Stomach smooth muscle (tissue), 2 donors: ENCODE results near the gene ANKRD2.

Experiments used
- H3K27ac ChIP-seq: one replicate; pipeline ENCODE4 v1.7.0; 2013; ENCODE audit warnings: mild to moderate bottlenecking, low read length, inconsistent platforms
- H3K27me3 ChIP-seq, 2 donors: one replicate each; pipeline ENCODE4 v1.7.0; 2013; ENCODE audit warnings: low read length in 2 of 2; ENCODE audit not compliant: insufficient read depth in 2 of 2, control insufficient read depth in 1 of 2
- H3K36me3 ChIP-seq, 2 donors: one replicate each; pipeline ENCODE4 v1.7.0; 2013; ENCODE audit warnings: low read length in 2 of 2; ENCODE audit not compliant: control insufficient read depth in 2 of 2, insufficient read depth in 2 of 2
- H3K4me1 ChIP-seq: one replicate; pipeline ENCODE4 v1.7.0; 2013; ENCODE audit warnings: low read length; ENCODE audit not compliant: control insufficient read depth, insufficient read depth
- H3K4me3 ChIP-seq, 2 donors: one replicate each; pipeline ENCODE4 v1.7.0; 2013; ENCODE audit warnings: low read length in 2 of 2
- H3K9ac ChIP-seq, 2 donors: one replicate each; pipeline ENCODE4 v1.7.0; 2013; ENCODE audit warnings: low read length in 2 of 2, mild to moderate bottlenecking in 1 of 2
- H3K9me3 ChIP-seq, 2 donors: one replicate each; pipeline ENCODE4 v1.7.0; 2013; ENCODE audit warnings: low read length in 2 of 2; ENCODE audit not compliant: control insufficient read depth in 2 of 2
- donor health status: healthy.
- donor health status: Pancreatic carcinoma.

ANKRD2 gene

DNA sequence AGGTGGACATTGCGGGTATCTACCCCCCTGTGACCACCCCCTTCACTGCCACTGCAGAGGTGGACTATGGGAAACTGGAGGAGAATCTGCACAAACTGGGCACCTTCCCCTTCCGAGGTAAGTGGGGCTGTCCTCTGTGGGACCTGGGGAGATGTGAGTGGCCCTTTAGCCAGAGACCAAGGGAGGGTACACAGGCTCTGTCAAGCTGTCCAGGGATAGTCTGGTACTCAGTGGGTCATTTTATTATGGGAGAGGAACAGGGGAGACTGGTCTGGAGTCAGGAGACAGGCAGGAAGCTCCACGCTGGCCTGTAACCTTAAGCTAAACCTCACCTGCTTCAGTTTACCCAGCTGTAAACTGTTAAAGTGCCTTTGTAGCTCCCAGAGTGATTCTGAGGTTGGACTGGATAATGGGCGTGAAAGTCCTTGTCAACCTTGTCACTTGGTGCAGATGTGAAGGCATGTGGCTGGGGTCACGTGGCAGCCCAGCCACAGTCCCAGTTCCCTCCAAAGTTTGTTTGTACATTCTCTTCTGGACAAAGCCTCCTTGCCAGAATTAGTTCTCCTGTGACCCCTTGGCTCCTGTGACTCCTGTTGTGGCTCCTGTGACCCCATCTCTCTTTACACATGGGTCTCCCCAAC, 12.3 kb downstream of the ANKRD2 start:
- Histone ChIP-seq H3K9me3 (no peaks in the 10 kb centered on the region), H3K9ac (no peak overlapping the region), H3K4me1 (no peaks in the 10 kb centered on the region), H3K27ac (no peak overlapping the region), H3K27me3 (no peaks in the 10 kb centered on the region), H3K4me3 (no peak overlapping the region), H3K36me3 (no peaks in the 10 kb centered on the region)

GRCh38 chr10:97585439-97585811, 12.8 kb downstream of the ANKRD2 start:
- Histone ChIP-seq H3K27me3 (no peaks in the 10 kb centered on the region), H3K36me3 (no peaks in the 10 kb centered on the region), H3K27ac (no peak overlapping the region), H3K9ac (no peak overlapping the region), H3K4me1 (no peaks in the 10 kb centered on the region), H3K4me3 (no peak overlapping the region), H3K9me3 (no peaks in the 10 kb centered on the region)

- Histone ChIP-seq H3K9me3 (no peaks in the 10 kb centered on the region), H3K27me3 (no peaks in the 10 kb centered on the region), H3K4me1 (no peaks in the 10 kb centered on the region), H3K4me3 (no peak overlapping the region), H3K36me3 (no peaks in the 10 kb centered on the region), H3K9ac (no peak overlapping the region), H3K27ac (no peak overlapping the region)
Measured at GRCh38 chr10:97587183-97587582, 14.6 kb downstream of the ANKRD2 start.

GRCh38 chr10:97589479-97589878, 16.9 kb downstream of the ANKRD2 start, which contains the start of gene C10orf62:
TSS of gene C10orf62 (plus strand) at chr10:97589721. CDS start at chr10:97589898, 177 bp downstream.
- H3K36me3 ChIP-seq, result no peaks in the 10 kb centered on the region
- H3K27me3 ChIP-seq, result no peaks in the 10 kb centered on the region
- H3K4me3 ChIP-seq, result no peak within 1 kb of the TSS
- H3K9me3 ChIP-seq, result no peaks in the 10 kb centered on the region
- H3K4me1 ChIP-seq, result no peaks in the 10 kb centered on the region
- H3K9ac ChIP-seq, result no peak within 1 kb of the TSS
- no peak within 1 kb of the TSS for H3K27ac ChIP-seq

- Histone ChIP-seq H3K9ac (no peak overlapping the region), H3K4me1 (no peaks in the 10 kb centered on the region), H3K27ac (no peak overlapping the region), H3K9me3 (no peaks in the 10 kb centered on the region), H3K4me3 (no peak overlapping the region), H3K36me3 (no peaks in the 10 kb centered on the region), H3K27me3 (no peaks in the 10 kb centered on the region)
Measured at GRCh38 chr10:97590082-97590747, 17.6 kb downstream of the ANKRD2 start.

DNA sequence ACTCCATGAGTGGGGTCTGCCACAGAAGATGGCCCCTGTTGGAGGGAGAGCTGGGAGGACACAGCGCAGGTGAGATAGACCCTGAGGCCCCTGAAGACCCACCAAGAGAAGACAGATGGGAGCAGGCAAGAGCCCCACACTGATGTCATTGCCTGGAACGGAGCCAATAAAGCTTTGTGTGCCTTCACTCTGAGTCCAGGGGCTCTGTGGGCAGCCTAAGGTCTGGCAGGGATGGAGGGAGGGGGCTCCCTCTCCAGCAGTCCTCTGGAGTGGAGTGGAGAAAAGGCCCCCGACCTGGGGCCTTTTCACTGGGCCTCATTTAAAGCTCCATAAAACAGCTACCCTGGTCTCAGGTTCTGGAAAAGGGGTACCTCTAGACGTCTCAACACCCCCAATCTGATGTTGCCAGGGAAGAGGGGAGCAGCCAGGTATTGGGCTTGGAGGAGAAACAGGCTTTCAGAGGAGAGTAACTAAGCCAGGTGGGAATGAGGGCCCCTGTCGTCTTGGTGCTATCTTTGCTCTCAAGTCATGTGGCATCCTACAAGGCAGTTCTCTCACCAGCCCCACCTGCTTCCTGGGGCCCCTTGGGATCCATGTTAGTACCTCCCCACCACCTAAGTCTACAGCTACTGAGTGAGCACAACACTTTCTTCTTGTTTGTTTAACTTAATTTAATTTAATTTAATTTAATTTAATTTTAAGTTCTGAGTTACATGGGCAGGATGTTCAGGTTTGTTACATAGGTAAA, 18.3 kb downstream of the ANKRD2 start:
- Histone ChIP-seq H3K4me3 (no peak overlapping the region), H3K27ac (no peak overlapping the region), H3K27me3 (no peaks in the 10 kb centered on the region), H3K9ac (no peak overlapping the region), H3K9me3 (no peaks in the 10 kb centered on the region), H3K4me1 (peaks cover 4% of the 10 kb centered on the region), H3K36me3 (no peaks in the 10 kb centered on the region)

- Histone ChIP-seq H3K36me3 (no peaks in the 10 kb centered on the region), H3K9me3 (no peaks in the 10 kb centered on the region), H3K4me1 (peaks cover 13% of the 10 kb centered on the region), H3K4me3 (no peak overlapping the region), H3K9ac (no peak overlapping the region), H3K27me3 (no peaks in the 10 kb centered on the region), H3K27ac (no peak overlapping the region)
Measured at GRCh38 chr10:97593421-97593820, 20.8 kb downstream of the ANKRD2 start.

DNA sequence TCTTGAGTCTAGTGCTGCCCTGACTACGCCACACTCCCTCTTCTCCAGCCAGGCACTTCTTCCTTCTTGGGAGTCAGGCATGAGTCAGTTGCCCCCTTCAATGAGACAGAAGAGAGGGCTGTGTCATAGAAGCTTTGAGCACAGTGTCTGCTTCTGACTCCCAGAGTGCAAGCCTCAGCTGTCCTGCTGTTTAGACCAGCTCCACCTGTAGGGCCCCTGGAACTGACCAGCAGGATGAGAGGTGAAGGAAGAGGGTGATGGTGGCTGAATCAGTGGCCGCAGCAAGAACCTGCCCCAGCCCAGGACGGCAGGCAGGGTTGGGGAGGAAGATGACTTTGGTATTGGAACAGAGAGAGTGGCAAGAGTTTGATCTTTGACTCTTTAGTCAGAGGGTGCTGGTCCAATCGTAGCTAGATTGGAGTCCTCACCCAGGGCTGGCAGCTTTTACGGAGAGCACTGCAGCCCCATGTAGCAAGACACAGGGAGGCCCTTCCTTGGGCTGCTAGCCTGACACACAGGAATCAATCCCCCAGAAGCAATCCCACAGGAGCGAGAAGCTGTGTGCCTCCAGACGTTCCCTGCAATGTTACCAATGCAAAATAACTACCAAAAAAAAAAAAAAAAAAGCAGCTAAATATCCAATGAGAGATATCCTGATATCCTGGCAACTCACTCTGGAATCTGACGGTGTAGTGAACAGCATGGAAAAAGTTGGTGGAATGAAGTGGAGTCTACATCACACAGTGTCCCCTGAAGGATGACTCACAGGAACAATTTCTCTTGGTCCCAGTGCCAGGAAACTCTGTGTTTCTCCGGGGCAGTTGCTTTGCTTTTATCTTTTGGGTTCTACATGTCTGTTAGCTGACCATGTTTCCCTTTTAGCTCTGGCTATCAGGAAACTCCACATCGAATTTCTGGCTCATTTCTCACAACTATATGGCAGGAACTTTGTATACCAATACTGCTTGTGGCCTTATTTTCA, 23.8 kb downstream of the ANKRD2 start:
- Histone ChIP-seq H3K27me3 (no peaks in the 10 kb centered on the region), H3K27ac (peak overlapping the region; percentile 74), H3K4me3 (no peak overlapping the region), H3K4me1 (peaks cover 13% of the 10 kb centered on the region), H3K9me3 (no peaks in the 10 kb centered on the region), H3K9ac (peak overlapping the region; percentile 28 to 51), H3K36me3 (no peaks in the 10 kb centered on the region)

GRCh38 chr10:97597778-97598177, 25.2 kb downstream of the ANKRD2 start:
- no peaks in the 10 kb centered on the region for H3K36me3 ChIP-seq
- H3K27ac ChIP-seq, result no peak overlapping the region
- no peaks in the 10 kb centered on the region for H3K27me3 ChIP-seq
- peaks cover 13% of the 10 kb centered on the region for H3K4me1 ChIP-seq
- no peaks in the 10 kb centered on the region for H3K9me3 ChIP-seq
- H3K4me3 ChIP-seq, result no peak overlapping the region
- no peak overlapping the region for H3K9ac ChIP-seq
